Ureter (tissue), 1 donor: Measurements from ENCODE around the gene HBQ1. TPM values are rescaled to one million over a fixed set of nuclear protein-coding genes. Genes with fewer than 3 reads are reported as not detected.
"Not testable (repeated sequence)": the region's sequence is repeated elsewhere in the genome, so short reads cannot be mapped to it uniquely, and the experiment has no call there.

Experiments used
- DNase-seq: peaks from one replicate; pipeline ENCODE4 v3.0.0-alpha.2; 2020; ENCODE audit warnings: low spot score
- total RNA-seq: library from RNA; stranded (reverse); gene quantifications from one replicate; pipeline ENCODE4 v1.2.4, GENCODE V29; 2023
- donor health status: DM: yes; HTN: yes; CAD: no.

Gene HBQ1
- total RNA-seq, 1 donor from 2014 or later: not detected

DNA sequence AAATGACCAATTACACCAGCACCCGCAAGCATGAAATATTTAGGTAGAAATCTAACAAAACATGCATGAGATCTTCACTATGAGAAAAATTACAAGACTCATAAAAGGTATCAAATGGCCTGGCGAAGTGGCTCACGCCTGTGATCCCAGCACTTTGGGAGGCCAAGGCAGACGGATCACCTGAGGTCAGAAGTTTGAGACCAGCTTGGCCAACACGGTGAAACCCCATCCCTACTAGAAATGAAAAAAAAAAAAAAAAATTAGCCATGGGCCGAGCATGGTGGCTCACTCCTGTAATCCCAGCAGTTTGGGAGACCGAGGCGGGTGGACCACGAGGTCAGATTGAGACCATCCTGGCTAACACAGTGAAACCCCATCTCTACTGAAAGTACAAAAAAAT, 23.8 kb downstream of the HBQ1 start:
- DNase-seq: not testable (repeated sequence)

DNA sequence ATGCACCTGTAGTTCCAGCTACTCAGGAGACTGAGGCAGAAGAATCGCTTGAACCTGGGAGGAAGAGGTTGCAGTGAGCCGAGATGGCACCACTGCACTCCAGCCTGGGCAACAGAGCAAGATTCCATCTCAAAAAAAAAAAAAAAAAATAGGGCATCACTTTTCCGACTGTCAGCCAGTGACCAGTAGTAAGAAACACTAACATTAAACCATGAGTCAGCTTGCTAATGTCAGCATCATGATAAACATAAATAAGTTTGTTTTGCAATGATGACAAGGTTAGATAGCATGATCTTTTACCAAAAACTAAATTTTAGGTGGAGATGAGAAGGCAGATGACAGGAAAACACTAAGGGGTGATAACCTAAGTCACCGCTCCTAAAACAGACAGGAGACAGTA, 29.1 kb downstream of the HBQ1 start:
- DNase-seq: not testable (repeated sequence)

DNA sequence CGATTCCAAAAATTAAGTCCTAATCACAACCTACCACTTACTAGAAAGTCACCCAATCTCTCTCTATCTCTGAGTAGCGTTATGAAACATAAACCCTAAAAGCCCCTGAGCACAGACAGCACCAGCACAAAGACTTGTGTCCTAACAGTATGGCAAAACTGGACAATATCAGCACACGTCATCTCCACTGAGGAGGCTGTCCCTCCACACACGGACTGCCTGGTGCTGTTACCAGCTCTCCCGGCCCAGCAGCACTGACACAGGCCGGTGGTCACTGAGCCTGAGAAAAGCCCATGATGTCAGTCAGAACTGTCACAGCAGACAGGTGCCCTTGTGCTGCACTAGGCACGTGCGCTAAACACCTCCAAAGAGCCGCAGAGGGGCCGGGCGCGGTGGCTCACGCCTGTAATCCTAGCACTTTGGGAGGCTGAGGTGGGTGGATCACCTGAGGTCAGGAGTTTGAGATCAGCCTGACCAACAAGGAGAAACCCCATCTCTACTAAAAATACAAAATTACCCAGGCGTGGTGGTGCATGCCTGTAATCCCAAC, 31.4 kb downstream of the HBQ1 start:
- not testable (repeated sequence) for DNase-seq

DNA sequence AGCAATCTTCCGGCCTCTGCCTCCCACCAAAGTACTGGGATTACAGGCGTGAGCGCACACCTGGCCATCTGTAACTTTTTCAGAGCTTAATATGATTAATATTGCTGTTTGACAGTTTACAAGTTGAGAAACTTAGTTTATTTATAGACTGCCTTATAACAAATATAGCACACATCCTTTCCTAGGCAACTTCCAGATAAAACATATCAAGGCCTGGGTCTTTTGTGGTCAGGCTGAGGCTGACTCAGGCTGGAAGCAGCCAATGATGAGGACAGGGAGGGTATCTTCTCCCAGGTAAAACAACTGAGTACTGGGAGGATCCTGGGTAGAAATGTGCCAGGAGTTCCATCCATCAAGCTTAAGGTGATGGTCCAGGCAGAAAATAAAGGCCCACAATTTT, 32.7 kb downstream of the HBQ1 start:
- no peak for DNase-seq

DNA sequence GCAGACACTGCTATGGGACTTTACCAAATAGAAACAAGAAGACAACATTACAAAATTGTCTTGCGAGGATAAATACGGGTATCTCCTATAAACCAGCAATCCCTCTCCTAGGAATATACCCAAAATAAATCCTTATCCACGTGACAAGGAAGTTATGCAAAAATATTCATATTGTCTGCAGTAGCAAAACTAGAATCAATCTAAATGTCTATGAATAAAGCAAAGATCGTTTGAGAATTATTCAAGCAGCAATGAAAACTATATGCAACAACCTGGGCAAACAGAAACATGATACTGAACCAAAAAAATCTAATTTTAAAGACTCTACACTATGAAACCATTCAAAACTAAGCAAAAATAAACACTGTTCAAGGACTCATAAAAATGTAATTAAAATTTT, 39.8 kb downstream of the HBQ1 start:
- no peak for DNase-seq

DNA sequence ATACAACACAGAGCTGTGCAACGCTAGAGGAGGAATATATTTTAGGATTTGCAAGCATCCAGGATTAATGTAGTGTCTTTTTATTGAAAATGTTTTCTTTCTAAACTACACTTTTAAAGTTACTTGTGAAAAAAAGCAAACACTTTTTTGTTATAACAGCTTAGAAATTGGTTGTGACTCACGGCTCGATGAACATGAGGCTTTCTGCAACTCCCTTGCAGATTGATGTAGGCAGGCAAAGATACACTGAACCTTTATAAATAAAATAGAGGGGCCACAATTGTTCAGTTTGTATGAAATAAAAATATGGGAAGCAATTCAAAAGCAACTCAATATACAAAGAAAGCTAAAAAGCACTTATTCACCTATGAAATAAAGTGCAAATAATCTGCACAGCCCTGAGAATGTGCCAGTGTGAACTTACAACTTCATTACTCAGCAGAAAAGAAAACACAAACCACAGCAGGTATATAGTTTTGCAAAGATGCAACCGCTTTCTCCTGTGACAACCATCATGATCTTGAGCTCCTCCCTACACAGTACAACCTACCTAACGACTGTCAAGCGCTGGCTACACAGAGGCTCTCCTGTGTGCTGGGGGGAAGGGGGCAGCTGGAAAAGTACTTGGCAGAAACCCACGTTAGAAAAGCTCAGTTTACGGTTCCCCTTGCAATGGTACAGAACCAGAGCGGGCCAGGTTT, 48.0 kb downstream of the HBQ1 start:
- no peak for DNase-seq

DNA sequence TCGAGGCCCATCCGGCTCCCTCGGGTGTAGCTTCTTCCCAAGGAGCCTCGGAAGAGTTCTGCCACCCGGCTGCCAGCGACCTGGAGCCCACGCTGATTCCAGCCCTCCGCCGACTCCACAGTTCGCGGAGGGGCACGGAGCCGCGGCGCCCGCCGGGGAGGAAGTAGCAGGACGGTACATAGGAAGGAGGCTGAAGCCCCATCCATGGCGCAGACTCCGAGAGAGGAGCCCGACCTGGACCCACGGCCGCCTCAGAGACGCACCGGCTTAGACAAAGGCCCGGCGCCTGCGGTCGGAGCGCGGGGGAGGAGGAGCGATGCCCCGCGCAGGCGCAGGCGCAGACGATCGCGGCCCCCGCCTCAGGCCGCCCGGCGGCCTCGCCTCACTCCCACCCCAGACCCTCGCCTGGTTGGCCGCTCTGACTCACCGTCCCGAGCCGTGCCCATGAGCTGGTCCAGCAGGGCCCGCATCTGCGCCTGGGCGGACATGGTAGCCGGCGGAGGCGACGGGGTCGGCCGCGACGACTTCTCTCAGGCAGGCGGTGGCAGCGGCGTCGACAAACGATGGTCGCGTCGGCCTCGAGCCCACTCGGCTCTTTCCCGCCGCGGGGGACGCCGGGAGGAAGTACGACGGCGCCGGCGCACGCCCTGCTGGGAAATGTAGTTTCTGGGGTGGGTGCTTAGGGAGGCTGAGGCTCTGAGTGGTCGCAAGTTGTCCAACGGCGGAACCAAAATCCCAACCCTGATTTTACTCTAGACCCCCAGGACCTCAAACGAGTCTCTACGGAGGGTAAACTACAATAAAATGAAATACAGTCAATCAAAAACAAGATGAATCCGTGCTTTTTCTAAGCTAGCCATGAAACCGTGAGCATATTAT, 48.8 kb downstream of the HBQ1 start, which contains the start of gene LUC7L:
Gene LUC7L, minus strand, starts transcription at position 598 of the 879 bp plus-strand sequence. Its CDS starts 110 bp downstream, at position 488.
- peak; percentile 85 for DNase-seq

DNA sequence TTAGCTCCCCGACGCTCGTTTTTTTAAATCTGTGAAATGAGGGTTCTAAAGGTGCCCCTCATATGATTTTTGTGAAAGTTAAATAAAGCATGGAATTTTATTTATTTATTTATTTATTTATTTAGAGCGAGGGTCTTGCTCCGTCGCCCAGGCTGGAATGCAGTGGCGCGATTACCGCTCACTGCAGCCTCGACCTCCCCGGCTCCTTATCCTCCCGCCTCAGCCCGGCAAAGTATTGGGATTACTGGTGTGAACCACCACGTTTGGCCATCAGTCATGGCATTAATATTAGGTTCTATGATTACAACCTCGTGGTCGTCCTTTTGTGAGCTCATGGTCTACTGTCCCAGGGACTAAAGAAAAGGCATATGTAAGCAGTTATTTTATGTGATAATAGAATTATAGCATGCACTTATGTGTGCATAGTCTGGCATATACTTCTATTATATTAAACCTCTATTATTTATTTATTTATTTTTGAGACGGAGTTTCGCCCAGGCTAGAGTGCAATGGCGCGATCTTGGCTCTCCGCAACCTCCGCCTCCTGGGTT, 49.5 kb downstream of the HBQ1 start:
- no peak for DNase-seq

DNA sequence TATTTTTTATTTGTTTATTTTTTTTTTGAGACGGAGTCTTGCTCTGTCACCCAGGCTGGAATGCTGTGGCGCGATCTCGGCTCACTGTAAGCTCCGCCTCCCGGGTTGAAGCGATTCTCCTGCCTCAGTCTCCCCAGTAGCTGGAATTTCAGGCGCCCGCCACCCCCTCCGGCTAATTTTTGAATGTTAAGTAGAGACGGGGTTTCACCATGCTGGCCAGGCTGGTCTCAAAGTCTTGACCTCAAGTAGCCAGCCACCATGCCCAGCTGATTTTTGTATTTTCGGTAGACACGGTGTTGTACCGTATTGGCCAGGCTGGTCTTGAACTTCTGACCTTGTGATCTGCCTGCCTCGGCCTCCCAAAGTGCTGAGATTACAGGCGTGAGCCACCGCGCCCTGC, 50.1 kb downstream of the HBQ1 start:
- not testable (repeated sequence) for DNase-seq

Other genes with a start within 250 kb of the HBQ1 start
- 14.9 TPM for gene POLR3K, start 126.9 kb upstream of the HBQ1 start, total RNA-seq
- gene SNRNP25, start 126.6 kb upstream of the HBQ1 start, total RNA-seq: 16.8 TPM
- 49.0 TPM for gene RHBDF1, start 107.8 kb upstream of the HBQ1 start, total RNA-seq
- gene MPG, start 102.2 kb upstream of the HBQ1 start, total RNA-seq: 38.2 TPM
- 42.5 TPM for gene NPRL3, start 41.8 kb upstream of the HBQ1 start, total RNA-seq
- gene HBZ, start 27.8 kb upstream of the HBQ1 start, total RNA-seq: not detected
- not detected for gene HBM, start 14.5 kb upstream of the HBQ1 start, total RNA-seq
- 88.0 TPM for gene HBA2, start 7.6 kb upstream of the HBQ1 start, total RNA-seq
- gene HBA1, start 3.8 kb upstream of the HBQ1 start, total RNA-seq: 82.1 TPM
- gene LUC7L, start 49.0 kb downstream of the HBQ1 start, total RNA-seq: 85.3 TPM
- 89.4 TPM for gene FAM234A, start 54.4 kb downstream of the HBQ1 start, total RNA-seq
- 4.5 TPM for gene RGS11, start 95.5 kb downstream of the HBQ1 start, total RNA-seq
- not detected for gene ARHGDIG, start 100.1 kb downstream of the HBQ1 start, total RNA-seq
- gene PDIA2, start 102.7 kb downstream of the HBQ1 start, total RNA-seq: not detected
- 20.1 TPM for gene AXIN1, start 172.3 kb downstream of the HBQ1 start, total RNA-seq
- 56.6 TPM for gene MRPL28, start 190.1 kb downstream of the HBQ1 start, total RNA-seq
- gene PGAP6, start 201.5 kb downstream of the HBQ1 start, total RNA-seq: 37.6 TPM
- 121 TPM for gene NME4, start 216.7 kb downstream of the HBQ1 start, total RNA-seq
- gene DECR2, start 221.4 kb downstream of the HBQ1 start, total RNA-seq: 17.5 TPM
- 42.0 TPM for gene RAB11FIP3, start 245.2 kb downstream of the HBQ1 start, total RNA-seq